Activated B cell treated with CpG ODN at 0.5 μM for 24 hours (primary cell): Measurements from ENCODE around the gene PHKG2. TPM values are rescaled to one million over a fixed set of nuclear protein-coding genes. Genes with fewer than 3 reads are reported as not detected.

Experiments
- ATAC-seq: fragments of 200-7000 bp; cut with Tn5 transposase; one replicate; pipeline ENCODE4 v1.10.0; 2021; ENCODE audit warnings: low read depth, mild to moderate bottlenecking, moderate library complexity
- CTCF ChIA-PET: fragments of 350-600 bp; sonication (Branson Sonifier 250); formaldehyde crosslinking; loops from one replicate; lab custom pipeline; 2021; ENCODE audit warnings: antibody characterized with exemption; lab: Charles Lee
- POLR2A ChIA-PET: fragments of 350-600 bp; sonication (Branson Sonifier 250); formaldehyde crosslinking; loops from one replicate; lab custom pipeline; 2021; ENCODE audit warnings: antibody characterized with exemption; lab: Charles Lee
- DNase-seq: peaks from one replicate; pipeline ENCODE4 v3.0.0; 2022
- H3K27ac Mint-ChIP-seq: one replicate; pipeline ENCODE4 v1.8.0; 2020; ENCODE audit warnings: mixed read lengths
- H3K27me3 Mint-ChIP-seq: one replicate; pipeline ENCODE4 v1.8.0; 2021; ENCODE audit warnings: mixed read lengths
- H3K36me3 Mint-ChIP-seq: one replicate; pipeline ENCODE4 v1.8.0; 2021; ENCODE audit warnings: low read depth, mixed read lengths
- H3K4me1 Mint-ChIP-seq: one replicate; pipeline ENCODE4 v1.8.0; 2021; ENCODE audit warnings: mixed read lengths
- H3K4me3 Mint-ChIP-seq: one replicate; pipeline ENCODE4 v1.8.0; 2020; ENCODE audit warnings: mild to moderate bottlenecking, mixed read lengths
- H3K9me3 Mint-ChIP-seq: one replicate; pipeline ENCODE4 v1.8.0; 2020; ENCODE audit warnings: mixed read lengths
- intact Hi-C: fragments of 100-400 bp; cut with micrococcal nuclease; formaldehyde crosslinking; loops from one replicate; pipeline ENCODE4 v1.15.1; 2024
- total RNA-seq: library from RNA; stranded (reverse); gene quantifications from 2 replicates; pipeline ENCODE4 v1.2.3, GENCODE V29; 2022
- TF ChIP-seq, protein P1 (sequence below): fragments of 200-600 bp; IDR thresholded peaks from one replicate; pipeline ENCODE4 v1.8.0; 2022; ENCODE audit warnings: antibody characterized with exemption, mild to moderate bottlenecking

PHKG2 gene
- total RNA-seq, 1 donor from 2014 or later: 51.4 TPM

DNA sequence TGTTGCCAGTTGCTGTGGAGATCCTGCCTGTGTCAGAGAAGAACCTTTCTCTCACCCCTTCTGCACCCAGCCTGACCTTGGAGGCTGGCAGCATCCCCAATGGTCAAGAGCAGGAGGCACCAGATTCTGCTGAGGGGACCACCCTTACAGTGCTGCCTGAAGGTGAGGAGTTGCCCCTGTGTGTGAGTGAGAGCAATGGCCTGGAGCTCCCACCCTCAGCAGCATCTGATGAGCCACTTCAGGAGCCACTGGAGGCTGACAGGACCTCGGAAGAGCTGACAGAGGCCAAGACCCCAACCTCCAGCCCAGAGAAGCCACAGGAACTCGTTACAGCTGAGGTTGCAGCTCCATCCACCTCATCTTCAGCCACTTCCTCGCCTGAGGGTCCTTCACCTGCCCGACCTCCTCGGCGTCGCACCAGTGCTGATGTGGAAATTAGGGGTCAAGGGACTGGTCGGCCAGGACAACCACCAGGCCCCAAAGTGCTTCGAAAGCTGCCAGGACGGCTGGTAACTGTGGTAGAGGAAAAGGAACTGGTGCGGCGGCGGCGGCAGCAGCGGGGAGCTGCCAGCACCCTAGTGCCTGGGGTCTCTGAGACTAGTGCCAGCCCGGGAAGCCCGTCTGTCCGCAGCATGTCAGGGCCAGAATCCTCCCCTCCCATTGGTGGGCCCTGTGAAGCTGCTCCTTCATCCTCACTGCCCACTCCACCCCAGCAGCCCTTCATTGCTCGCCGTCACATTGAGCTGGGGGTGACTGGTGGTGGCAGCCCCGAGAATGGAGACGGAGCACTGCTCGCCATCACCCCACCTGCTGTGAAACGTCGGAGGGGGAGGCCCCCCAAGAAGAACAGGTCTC lies 10.2 kb upstream of the PHKG2 start:
- Mint-ChIP-seq H3K27me3 (no peaks in the 10 kb centered on the region), H3K36me3 (peaks cover 77% of the 10 kb centered on the region), H3K4me1 (no peaks in the 10 kb centered on the region), H3K4me3 (no peak overlapping the region), H3K27ac (no peak overlapping the region), H3K9me3 (no peaks in the 10 kb centered on the region)
- ChIA-PET POLR2A (interaction anchor here (0.6 kb wide), 1 partner anchor 158 kb away, joined by 8 read pairs; no protein-coding TSS in a partner anchor), CTCF (no interaction called here)
- DNase-seq: no peak
- no peak for ATAC-seq
- intact Hi-C loops: no loop called here
- TF ChIP-seq, protein P1, sequence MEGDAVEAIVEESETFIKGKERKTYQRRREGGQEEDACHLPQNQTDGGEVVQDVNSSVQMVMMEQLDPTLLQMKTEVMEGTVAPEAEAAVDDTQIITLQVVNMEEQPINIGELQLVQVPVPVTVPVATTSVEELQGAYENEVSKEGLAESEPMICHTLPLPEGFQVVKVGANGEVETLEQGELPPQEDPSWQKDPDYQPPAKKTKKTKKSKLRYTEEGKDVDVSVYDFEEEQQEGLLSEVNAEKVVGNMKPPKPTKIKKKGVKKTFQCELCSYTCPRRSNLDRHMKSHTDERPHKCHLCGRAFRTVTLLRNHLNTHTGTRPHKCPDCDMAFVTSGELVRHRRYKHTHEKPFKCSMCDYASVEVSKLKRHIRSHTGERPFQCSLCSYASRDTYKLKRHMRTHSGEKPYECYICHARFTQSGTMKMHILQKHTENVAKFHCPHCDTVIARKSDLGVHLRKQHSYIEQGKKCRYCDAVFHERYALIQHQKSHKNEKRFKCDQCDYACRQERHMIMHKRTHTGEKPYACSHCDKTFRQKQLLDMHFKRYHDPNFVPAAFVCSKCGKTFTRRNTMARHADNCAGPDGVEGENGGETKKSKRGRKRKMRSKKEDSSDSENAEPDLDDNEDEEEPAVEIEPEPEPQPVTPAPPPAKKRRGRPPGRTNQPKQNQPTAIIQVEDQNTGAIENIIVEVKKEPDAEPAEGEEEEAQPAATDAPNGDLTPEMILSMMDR: no peak

DNA sequence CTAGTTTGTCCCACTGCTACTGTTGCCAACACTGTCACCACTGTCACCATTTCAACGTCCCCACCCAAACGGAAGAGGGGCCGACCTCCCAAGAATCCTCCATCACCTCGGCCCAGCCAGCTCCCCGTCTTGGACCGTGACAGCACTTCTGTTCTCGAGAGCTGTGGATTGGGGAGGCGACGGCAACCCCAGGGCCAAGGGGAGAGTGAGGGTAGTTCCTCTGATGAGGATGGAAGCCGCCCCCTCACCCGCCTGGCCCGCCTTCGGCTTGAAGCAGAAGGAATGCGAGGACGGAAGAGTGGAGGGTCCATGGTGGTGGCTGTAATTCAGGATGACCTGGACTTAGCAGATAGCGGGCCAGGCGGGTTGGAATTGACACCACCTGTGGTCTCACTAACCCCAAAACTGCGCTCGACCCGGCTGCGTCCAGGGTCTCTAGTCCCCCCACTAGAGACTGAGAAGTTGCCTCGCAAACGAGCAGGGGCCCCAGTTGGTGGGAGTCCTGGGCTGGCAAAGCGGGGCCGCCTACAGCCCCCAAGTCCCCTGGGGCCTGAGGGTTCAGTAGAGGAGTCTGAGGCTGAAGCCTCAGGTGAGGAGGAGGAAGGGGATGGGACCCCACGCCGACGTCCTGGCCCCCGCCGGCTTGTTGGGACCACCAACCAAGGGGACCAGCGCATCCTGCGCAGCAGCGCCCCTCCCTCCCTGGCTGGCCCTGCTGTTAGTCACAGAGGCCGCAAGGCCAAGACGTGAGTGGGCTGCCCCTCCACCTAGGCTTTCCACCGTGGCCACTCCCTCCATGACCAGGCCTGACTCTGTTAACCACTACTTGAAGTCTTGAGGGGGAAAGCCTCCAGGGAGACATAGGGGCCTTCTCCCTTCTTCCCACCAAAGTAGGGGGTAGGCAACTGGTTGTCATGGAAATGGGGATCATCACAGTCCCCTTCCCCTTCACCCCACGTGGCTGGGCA lies 9.0 kb upstream of the PHKG2 start:
- Mint-ChIP-seq H3K27me3 (no peaks in the 10 kb centered on the region), H3K4me3 (no peak overlapping the region), H3K27ac (no peak overlapping the region), H3K36me3 (peaks cover 75% of the 10 kb centered on the region), H3K4me1 (no peaks in the 10 kb centered on the region), H3K9me3 (no peaks in the 10 kb centered on the region)
- intact Hi-C loops: no loop called here
- DNase-seq: no peak
- TF ChIP-seq, protein P1: no peak
- no peak for ATAC-seq
- ChIA-PET POLR2A (no interaction called here), CTCF (no interaction called here)

DNA sequence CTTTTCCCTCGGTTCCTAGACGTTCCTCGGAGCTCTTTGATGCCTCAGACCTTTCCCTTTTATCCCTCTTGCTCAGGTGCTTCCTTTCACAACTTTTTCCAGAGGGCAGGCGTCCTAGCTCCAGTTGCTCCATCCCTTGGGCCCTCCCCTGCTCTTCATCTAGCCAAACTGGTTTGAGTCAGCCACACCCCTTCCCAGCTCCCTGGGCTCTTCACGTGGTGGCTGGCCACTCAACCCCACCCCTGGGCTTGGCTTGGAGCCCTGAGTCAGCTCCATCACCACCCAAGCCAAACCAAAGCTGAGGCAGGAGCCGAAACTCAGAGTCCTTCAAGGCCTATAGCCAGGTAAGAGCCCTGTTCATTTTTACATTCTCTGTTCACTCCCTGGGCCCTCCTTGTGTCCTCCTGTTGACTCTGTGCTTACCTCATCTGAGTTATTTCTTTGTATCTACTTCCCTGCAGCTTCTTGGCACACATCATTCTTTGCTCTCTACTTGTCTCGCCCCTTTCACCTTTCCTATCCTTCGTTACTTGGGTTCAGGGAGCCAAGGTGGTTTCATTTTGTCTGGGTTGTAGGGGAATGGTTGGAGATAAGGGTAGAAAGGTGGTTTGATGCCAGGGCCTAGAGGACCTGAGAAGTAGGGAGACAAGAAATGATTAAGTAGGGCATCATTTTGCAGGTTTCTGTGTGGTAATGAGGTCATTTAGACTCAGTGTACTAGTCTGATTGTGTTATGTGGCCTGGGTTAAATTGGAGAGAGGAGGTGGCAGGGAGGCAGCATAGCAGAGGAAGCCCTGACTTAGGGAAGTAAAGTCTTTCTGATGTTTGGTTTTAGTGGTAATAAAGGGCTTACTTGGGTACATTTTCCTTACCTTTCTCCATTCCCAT lies 7.6 kb upstream of the PHKG2 start:
- Mint-ChIP-seq H3K4me3 (no peak overlapping the region), H3K9me3 (no peaks in the 10 kb centered on the region), H3K27ac (peak overlapping the region; percentile 15), H3K36me3 (peaks cover 75% of the 10 kb centered on the region), H3K27me3 (no peaks in the 10 kb centered on the region), H3K4me1 (no peaks in the 10 kb centered on the region)
- POLR2A ChIA-PET: interaction anchor here (0.6 kb wide), 1 partner anchor 157 kb away, joined by 3 read pairs; no protein-coding TSS in a partner anchor
- TF ChIP-seq, protein P1: no peak
- ATAC-seq: no peak
- no peak for DNase-seq
- CTCF ChIA-PET: no interaction called here
- intact Hi-C loops: no loop called here

DNA sequence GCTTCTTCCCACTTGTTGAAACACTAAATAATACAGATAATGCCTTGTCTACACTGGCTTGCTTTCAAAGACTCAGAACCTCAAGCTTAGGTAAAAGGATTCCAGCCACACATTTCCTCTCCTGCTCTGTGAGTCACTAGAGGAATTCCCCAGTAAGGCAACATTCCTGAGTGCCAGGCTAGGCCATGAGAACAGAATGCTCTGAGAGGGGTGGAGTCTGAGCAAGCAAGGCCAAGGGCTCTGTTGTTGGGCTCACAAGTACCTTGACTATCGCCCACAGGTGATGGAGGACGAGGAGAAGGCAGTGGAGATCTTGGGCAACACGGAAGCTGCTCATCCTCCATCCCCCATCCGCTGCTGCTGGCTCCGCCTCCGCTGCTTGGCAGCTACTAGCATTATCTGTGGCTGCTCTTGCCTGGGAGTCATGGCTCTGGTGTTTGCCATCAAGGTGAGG lies 6.7 kb upstream of the PHKG2 start:
- peaks cover 66% of the 10 kb centered on the region for H3K36me3 Mint-ChIP-seq
- ATAC-seq (no peak), DNase-seq (no peak)
- no peaks in the 10 kb centered on the region for H3K27me3 Mint-ChIP-seq
- intact Hi-C loops: no loop called here
- no peak overlapping the region for H3K4me3 Mint-ChIP-seq
- CTCF ChIA-PET: no interaction called here
- no peaks in the 10 kb centered on the region for H3K4me1 Mint-ChIP-seq
- TF ChIP-seq, protein P1: no peak
- no peak overlapping the region for H3K27ac Mint-ChIP-seq
- H3K9me3 Mint-ChIP-seq: no peaks in the 10 kb centered on the region
- POLR2A ChIA-PET: interaction anchor here (0.6 kb wide), 1 partner anchor 156 kb away, joined by 3 read pairs; no protein-coding TSS in a partner anchor
